GM13977 (cell line): Measurements from ENCODE around the gene CLDN4.

Source experiments
- DNase-seq: peaks from one replicate; pipeline ENCODE4 v3.0.0; 2012; ENCODE audit warnings: low spot score
- CTCF ChIP-seq: IDR thresholded peaks from 2 replicates; pipeline ENCODE4 v1.5.1; 2012; ENCODE audit warnings: mild to moderate bottlenecking, control low read depth; ENCODE audit not compliant: insufficient read depth; ENCODE audit errors: extremely low read depth, missing control alignments
- in situ Hi-C: fragments of 300-500 bp; cut with MboI; formaldehyde crosslinking; loops from one replicate; pipeline ENCODE4 v1.12.0; 2022; ENCODE audit warnings: low sequenced_read_pairs, low pct_unique_long_range_greater_than_20kb, mixed read lengths, inconsistent platforms; ENCODE audit not compliant: unreplicated experiment

CLDN4 gene

DNA sequence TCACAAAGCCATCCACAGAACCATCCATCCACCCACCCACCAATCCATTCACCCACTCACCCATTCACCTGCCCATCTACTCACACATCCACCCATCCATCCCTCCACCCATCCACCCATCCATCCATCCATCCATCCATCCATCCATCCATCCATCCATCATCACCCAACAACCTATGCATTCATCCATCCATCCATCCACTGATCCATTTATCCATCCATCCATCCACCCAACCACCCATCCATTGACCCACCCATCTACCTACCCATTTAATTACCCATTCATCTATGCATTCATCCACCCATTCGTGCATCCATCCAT, 35.6 kb downstream of the CLDN4 start:
- DNase-seq: no peak
- no peak for TF ChIP-seq CTCF
- in situ Hi-C loops: loop anchor here (25.0 kb wide), 1 partner anchor 254 kb away; the partner anchor contains the start of gene MLXIPL

DNA sequence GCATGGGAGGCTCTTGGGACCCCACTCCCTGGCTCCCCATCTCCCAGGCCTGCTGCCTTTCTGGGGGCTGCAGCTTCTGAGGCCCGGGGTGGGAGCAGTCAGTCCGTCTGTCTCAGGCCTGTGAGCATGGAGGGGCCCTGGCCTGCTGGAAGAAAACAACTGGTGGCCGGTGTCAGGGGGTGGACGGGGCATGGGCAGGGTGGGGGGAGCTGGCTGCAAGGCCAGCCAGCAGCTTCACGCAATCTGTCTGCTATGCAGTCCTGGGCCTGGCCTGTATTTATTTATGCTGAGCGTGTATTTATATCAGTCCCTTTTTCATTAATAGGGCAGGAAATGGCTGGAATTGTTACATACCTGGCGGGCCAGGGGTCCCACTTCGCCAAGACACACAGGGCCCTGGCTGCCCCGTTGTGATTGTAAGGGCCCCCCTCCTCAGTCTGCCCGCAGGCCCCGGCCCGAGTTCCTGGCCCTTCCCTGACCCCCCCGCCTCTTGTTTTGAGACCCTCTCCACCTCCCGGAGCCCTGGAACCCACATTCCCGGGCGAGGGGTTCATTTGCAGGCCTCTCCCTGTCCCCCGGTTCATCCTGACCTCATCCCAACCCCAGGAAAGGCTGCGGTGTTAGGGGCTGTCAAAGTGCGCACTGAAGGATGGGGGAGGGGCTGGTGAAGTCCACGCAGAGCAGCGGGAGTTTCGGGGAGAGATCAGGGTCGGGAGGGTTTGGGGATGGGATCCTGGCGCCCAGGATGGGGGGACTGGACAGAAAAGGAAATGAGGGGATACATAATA, 38.4 kb downstream of the CLDN4 start:
- DNase-seq: no peak
- no peak for TF ChIP-seq CTCF
- in situ Hi-C loops: loop anchor here (25.0 kb wide), 1 partner anchor 257 kb away; the partner anchor contains the start of gene MLXIPL

- in situ Hi-C loops: loop anchor here (25.0 kb wide), 1 partner anchor 258 kb away; the partner anchor contains the start of gene MLXIPL
- TF ChIP-seq CTCF: no peak
- DNase-seq: no peak
Measured at GRCh38 chr7:73870041-73870492, 39.3 kb downstream of the CLDN4 start.

DNA sequence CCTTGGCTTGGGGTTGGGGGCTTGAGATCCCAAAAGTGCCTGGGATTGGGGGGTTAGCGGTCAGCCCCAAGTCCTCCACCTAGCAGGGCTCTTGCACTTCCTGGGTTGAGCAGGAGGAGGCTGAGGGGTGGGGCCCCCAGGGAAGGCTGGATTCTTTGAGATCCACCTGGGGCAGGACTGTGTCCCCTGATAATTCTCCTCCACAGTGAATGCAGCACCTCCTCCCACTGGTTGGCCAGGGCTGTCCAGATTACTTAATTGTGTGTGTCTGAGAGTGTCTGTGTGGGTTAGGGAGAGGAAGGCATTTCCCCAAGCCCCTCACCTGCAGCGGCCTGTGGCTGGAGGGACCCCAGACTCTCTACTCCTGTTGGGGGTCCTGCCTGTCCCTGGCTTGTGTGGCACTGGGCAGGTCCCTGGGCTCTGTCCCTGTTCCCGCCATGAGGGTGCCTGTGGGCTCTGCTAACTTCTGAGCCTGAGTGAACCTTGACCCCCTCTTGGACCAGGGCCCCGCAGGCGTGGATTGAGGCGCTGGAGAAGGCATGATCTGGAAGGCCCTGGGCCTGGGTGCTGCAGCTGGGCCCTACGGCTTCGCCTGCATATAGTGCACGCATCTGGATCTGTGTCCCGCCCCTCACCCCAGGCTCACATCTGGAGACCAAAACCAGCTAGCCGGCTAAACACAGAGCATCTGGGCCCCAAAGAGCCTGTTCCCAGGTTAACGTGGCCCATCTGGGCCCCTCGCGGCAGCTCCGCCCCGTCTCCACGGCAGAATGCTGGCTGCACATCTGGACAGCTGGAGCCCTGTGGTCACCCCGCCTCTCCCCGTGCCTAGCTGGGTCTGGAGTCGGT, 40.6 kb downstream of the CLDN4 start:
- no peak for DNase-seq
- in situ Hi-C loops: loop anchor here (25.0 kb wide), 1 partner anchor 259 kb away; the partner anchor contains the start of gene MLXIPL
- no peak for TF ChIP-seq CTCF

DNA sequence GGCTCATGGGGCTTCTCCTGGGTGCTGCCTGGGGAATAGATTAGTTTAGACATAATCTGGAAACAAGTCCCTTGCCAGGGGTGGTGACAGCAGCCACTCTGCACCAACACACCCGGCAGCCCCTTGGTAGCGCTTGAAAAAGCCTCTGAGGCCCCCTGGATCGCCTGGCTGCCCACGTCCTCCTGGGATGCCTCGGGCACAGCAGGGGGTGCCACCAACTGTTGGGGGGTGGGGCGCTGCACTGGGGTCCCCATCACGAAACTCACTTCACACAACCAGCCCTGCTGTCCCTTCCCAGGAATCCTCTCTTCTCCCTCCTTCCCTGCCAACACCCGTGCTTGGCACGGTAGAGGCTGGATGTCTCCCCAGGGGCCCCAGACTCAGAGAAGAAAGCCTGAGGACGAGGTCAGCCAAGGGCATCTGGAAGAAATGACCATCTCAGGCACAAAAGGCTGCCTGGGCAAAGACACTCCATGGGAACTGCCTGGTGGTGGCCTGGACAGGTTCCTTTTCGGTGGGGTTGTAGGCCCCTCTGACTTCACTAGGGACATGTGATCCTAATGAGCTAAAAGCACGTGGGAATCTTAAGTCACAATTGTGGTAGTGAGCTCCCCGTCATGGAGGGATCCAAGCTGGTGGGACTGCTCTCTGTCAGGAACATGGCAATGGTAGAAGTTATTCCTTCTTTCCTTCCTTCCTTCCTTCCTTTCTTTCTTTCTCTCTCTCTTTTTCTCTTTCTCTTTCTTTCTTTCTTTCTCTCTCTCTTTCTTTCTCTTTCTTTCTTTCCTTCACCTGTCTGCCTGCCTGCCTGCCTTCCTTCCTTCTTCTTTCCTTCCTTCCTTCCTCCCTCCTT, 41.5 kb downstream of the CLDN4 start:
- in situ Hi-C loops: loop anchor here (25.0 kb wide), 1 partner anchor 260 kb away; the partner anchor contains the start of gene MLXIPL
- TF ChIP-seq CTCF: no peak
- no peak for DNase-seq

DNA sequence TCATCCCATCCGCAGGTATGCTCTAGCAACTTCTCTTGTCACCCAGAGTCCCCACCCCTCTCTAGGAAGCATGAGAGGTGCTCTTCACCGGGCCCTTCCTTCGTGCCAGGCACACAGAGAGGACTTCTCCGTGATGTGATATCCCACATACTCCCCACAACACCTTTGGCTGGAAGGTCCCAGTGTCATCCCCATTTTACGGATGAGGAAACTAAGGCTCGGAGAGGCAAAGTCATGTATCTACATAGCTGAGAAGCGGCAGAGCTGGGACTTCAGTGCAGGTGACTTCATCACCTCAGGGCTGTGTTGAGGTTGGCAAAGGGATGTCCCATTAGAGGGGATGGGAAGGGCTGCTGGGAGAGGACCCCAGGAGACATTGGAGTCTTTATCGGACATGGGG, 45.6 kb downstream of the CLDN4 start:
- no peak for DNase-seq
- no peak for TF ChIP-seq CTCF
- in situ Hi-C loops: no loop called here
